Inferior parietal cortex (tissue), 1 donor: Measurements from ENCODE around the gene MLN.

ENCODE experiments used
- DNase-seq: peaks from one replicate; pipeline ENCODE4 v3.0.0-alpha.2; 2016; ENCODE audit errors: extremely low spot score

Gene MLN

DNA sequence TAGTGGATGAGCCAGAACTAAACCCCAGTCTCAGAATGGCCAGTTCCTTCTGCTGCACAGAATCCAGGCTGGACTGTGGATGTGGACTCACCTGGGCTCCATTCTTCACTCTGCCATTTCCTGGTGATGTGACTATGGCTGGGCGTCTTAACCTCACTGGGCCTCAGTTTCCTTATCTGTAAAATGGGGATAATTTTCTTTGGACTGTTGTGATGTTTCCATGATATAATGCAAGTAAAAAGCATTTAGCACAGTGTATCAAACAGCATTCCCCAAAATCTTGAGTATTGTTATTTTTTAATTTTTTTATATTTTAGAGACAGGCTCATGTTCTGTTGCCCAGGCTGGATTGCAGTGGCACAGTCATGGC is 51.2 kb downstream of the MLN start:
- no peak for DNase-seq

DNA sequence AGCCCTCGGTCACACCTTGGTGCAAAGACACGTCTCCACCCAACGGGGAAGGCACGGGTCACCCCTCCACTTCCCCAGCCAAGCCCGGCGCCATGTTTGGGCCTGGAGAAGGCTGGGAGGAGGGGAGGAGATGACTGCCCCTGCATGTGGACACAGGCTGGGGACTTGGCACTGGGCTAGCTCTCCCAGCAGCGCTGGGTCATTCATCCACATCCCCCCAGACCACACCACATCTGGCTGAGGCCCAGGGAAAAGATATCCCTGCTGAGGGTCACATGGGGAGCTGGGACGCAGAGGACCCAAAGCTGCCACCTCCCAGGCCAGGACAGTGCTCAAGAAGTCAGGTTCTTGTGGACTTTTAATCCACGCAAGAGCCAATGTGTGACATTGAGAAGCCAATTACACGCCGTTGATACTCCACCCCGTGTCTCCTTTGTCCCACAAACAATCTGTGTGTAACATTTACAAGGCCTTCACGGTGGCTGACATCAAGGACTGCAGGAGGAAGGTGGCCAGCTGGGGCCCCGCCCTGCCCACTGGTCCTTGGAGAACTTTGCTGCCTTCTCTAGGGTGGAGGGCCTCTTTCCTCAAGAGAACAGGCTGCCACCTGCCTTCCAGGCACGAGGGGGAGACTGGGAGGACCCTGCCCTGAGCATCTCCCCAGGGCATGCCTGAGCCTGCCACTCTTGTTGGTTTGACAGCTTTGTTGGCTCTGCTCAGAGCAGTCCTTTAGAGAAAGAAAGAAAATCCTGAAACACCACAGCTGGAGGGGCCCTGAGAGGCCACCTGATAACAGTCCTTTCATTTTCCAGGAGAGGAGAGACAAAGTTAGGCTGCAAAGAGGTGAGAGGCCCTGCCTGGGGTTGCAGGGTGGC is 51.8 kb downstream of the MLN start:
- DNase-seq: no peak

DNA sequence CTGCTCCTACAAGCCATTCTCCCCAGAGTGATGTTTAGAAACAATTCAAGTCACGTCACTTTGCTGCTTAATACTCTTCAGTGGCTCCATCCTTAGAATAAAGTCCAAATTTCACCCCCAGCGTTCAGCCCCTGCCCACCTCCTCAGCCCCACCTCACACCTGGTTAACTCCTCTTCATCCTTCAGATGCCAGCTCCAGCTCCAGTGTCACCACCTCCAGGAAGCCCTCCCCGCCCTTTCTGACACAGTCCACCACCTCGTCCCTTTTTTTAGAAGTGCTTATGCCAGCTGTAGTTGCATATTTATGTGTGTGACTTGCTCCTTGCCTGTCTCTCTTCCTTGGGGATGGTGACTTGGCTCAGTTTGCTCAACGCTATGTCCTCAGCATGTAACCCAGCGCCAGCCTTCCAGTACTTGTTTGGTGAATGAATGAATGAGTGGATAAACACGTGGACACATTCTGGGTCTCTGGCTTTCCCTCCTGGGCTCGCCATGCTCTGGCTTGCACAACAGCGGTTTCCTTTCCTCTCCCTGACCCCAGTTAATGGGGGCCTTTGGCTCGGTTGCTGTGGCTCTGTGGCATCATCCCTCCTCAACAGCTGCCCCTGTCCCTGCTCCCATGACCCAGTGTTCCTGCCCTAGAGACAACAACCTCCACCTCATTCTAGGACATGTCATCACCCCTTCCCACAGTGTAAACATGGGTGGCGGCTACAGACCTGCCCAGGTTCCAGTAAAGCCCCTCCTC is 53.4 kb downstream of the MLN start:
- DNase-seq: no peak

DNA sequence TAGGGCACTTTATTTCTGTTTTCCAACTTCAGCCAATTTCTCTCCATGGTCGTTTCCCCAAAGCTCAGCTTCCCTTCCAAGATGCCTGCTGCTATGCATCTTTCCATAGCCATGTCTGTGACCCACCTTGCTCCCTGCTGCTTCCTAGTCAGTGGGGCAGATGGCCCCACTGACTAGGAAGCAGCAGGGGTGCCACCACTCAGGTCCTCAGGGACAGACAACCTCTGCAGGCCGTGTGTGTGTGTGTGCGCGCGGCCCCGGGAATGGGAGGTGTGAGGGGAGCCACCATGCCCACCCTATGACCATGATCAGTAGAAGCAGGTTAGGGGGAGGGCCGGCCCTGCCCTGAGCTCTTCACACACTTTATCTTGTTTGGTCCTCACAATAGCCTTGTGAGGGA is 54.4 kb downstream of the MLN start:
- DNase-seq: no peak

DNA sequence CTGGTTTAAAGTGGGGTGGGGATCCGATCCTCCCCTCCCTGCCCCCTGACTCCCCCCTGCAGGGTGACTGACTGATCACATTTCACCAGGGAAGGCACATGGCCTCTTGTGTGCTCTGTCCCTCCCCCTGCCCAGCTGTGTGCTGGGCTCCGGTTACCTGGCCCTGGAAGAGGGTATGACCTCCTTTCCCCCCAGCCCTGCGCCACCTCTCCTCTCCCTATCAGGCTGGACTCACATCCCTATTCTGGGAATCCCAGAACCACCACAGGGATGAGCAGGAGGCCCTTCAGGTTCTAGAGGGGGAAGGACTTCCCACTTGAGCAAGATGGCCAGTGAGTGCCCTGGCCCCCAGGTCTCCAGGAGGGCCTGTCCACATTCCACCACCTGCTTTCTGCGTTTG is 55.0 kb downstream of the MLN start:
- no peak for DNase-seq

DNA sequence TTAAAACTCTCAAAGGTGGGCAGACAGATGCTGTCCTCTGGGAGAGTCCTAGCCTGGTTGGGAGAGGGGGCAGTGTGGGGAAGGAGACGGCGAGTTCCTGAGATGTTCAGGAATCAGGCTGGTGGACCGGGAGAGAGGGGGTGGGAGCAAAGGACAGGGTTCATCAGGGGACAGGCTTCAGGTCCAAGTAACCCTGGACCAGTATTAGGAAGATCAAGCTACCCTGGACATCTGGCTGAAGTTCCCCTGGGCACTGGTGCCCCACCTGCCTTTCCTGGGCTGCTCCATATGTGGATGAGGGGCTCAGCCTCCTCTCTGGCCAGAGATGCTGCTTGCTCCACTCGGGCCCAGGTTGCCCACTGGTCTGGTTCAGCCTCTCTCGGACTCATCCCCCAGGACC is 56.0 kb downstream of the MLN start:
- no peak for DNase-seq

DNA sequence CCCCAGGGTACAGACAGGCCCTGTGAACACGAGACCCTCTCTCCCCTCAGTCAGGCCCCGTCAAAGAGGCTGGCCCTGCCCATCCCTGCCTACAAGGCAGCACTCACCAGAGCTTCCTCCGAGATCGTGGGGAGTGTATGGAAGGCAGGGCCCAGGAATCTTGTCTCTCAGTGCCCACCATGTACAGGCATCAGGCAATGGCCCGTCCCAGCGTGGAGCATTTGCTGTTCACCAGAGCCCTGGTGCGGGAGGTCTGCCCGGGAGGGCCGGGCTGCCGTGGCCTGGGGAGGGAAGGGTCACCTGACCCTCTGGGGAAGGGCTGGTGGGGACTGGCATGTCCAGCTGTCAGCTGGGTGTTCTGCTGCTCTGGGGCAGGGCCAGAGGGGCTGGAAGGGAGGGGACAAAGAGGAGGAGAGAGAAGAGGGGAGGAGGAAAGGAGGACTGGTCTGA is 57.1 kb downstream of the MLN start, which contains the start of gene IP6K3:
IP6K3 (minus strand) TSS at position 255 of the 450 bp plus-strand sequence. CDS start 11,429 bp downstream, outside the sequence.
- peak; percentile 71 for DNase-seq

DNA sequence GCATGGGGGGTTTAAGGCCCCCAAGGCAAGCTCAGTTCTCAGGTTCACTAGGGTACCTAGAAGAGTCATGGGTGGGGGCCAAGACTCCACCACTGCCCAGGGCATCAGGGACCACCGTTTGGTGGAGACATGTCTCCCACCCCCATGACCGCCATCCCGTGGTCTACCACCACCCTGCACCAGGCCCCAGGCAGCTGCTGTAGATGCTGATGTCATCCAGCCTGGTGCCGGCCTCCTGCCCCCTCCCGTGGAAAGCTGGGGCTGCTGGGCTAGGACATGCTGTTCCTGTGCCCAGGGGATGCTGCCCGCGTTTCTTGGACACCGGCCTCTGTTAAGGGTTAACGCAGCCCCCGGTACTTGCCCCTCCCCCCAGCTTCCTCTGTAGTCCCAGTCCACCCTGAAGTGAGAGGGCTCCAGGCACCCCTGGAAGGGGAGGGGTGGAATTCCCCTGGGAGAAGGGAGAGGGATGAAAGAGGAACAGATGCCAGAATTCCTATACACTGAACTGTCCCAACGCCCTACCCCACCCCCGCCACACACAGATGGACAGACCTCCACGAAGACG is 57.7 kb downstream of the MLN start:
- DNase-seq: peak; percentile 48

DNA sequence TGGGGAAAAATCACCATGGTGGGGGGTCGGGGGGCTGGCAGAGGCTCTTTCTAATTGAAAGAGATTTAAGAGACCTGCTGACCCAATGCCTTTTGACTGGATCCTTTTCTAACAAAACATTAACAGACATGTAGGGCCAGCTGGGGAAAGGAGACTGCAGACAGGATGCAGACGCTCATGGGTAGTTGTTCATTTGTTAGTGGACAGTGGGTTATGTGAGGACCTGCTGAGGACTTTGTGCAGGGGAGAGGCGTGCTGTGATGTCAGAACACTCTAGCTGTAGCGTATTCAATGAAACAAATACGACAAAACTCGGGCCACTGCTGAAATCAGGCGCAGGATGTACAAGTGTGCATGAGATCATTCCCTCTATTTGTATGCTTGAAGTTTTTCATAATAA is 58.3 kb downstream of the MLN start:
- peak; percentile 13 for DNase-seq

DNA sequence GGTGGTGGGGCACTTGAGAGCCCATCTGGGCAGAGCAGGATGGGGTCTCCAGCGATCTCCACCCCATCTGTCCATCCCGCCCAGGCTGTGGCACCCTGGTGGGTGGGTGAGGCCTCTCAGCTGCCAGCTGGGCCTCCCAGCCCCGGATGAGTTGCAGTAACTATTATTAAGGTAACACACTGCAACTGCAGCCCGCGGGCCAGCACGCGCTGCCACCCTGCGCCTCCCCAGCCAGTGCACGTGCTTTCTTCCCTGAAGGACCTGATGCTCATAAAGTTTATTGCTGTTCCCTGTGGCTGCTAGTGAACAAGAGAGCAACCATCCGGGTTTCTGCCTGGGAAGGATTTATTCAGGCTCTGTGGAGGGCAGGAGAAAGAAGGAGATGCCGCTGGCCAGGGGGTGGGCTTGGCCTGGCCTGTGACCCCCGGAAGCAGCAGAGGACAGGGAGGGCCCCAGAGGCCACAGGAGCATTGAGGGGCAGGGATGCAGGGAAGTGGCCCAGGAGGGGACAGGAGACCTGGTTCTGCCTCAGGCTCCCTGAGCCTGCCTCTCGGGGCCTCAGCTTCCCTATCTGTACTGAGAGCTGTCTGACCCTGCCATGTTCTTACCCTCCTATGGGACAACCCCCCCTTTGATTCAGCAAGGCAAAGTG is 58.8 kb downstream of the MLN start:
- no peak for DNase-seq
